Small intestine (tissue), 7 donors: ENCODE measurements around the gene NPDC1. TPM values are rescaled to one million over a fixed set of nuclear protein-coding genes. Genes with fewer than 3 reads are reported as not detected.

Experiments
- DNase-seq, 2 donors: peaks; one replicate each; pipeline versions ENCODE4 v3.0.0 to v3.0.0-alpha.2; 2013
- FAIRE-seq: peaks from 2 replicates; lab custom pipeline; 2012; peaks lifted over from hg19 to GRCh38; lab: Jason Lieb, UNC
- H3K27ac ChIP-seq, 3 donors: one replicate each; pipeline ENCODE4 v1.5.1; 2013; ENCODE audit warnings: low read length in 2 of 3, mild to moderate bottlenecking in 2 of 3, control low read depth in 1 of 3, inconsistent platforms in 1 of 3, low read depth in 1 of 3, moderate library complexity in 1 of 3
- H3K27me3 ChIP-seq, 3 donors: one replicate each; pipeline ENCODE4 v1.6.1; 2013; ENCODE audit warnings: low read length in 3 of 3, inconsistent platforms in 1 of 3; ENCODE audit not compliant: control insufficient read depth in 3 of 3, insufficient read depth in 3 of 3
- H3K36me3 ChIP-seq, 3 donors: one replicate each; pipeline ENCODE4 v1.6.1; 2013; ENCODE audit warnings: low read length in 3 of 3, inconsistent platforms in 1 of 3, low read depth in 1 of 3, mild to moderate bottlenecking in 1 of 3, moderate library complexity in 1 of 3; ENCODE audit not compliant: control insufficient read depth in 3 of 3, insufficient read depth in 2 of 3
- H3K4me1 ChIP-seq, 3 donors: one replicate each; pipeline ENCODE4 v1.6.1; 2013; ENCODE audit warnings: low read length in 2 of 3, inconsistent platforms in 1 of 3, low read depth in 1 of 3, mild to moderate bottlenecking in 1 of 3, moderate library complexity in 1 of 3; ENCODE audit not compliant: control insufficient read depth in 3 of 3, insufficient read depth in 2 of 3
- H3K4me3 ChIP-seq, 3 donors: one replicate each; pipeline ENCODE4 v1.5.1; 2013; ENCODE audit warnings: low read length in 3 of 3, control low read depth in 1 of 3, inconsistent platforms in 1 of 3, low read depth in 1 of 3, mild to moderate bottlenecking in 1 of 3, moderate library complexity in 1 of 3
- H3K9me3 ChIP-seq, 2 donors: one replicate each; pipeline ENCODE4 v1.6.1; 2013; ENCODE audit warnings: low read depth in 1 of 2, low read length in 1 of 2; ENCODE audit not compliant: control insufficient read depth in 2 of 2, insufficient read depth in 1 of 2
- whole genome bisulfite sequencing, 3 donors: extraction: QIAGEN DNeasy Blood & Tissue Kit; methylation state at CpG; one replicate each; pipeline ENCODE4 v1.1.7; 2013; 5-methylcytosine and 5-hydroxymethylcytosine counted together
- polyA plus RNA-seq, 4 donors: library from polyadenylated mRNA; stranded (reverse) in 3 of 4; unstranded in 1 of 4; fragments of 200-250 nt in 3 of 4; fragments of 120-200 nt in 1 of 4; gene quantifications; one replicate each; pipeline versions ENCODE4 v1.2.1 to v1.2.3, GENCODE V29; 2013
- donor health status: healthy with polysubstance abuse.
- donor health status: control.
- donor health status: control.
- donor health status: Bipolar disorder and iron deficiency.
- donor health status: healthy.

Gene NPDC1
- polyA plus RNA-seq, 4 donors, result 18.3 to 84.6 (median 33.7) TPM

- Histone ChIP-seq H3K27me3 (no peaks in the 10 kb centered on the region), H3K9me3 (peaks cover 0 to 4% of the 10 kb centered on the region in 2 donors), H3K36me3 (peaks cover 2 to 78% (median 7%) of the 10 kb centered on the region in 3 donors), H3K4me1 (no peaks in the 10 kb centered on the region), H3K27ac (no peak overlapping the region), H3K4me3 (no peak overlapping the region)
- FAIRE-seq, result no peak
- WGBS, 3 donors, result 94 to 96% (median 94%) methylated on average over 11 to 20 of the region's 20 CpGs
- DNase-seq, result no peak
Measured at GRCh38 chr9:137013571-137013940, 32.4 kb downstream of the NPDC1 start.

GRCh38 chr9:137012694-137013570 is 33.0 kb downstream of the NPDC1 start:
- DNase-seq, result no peak
- no peak for FAIRE-seq
- peaks cover 2 to 79% (median 7%) of the 10 kb centered on the region in 3 donors for H3K36me3 ChIP-seq

DNA sequence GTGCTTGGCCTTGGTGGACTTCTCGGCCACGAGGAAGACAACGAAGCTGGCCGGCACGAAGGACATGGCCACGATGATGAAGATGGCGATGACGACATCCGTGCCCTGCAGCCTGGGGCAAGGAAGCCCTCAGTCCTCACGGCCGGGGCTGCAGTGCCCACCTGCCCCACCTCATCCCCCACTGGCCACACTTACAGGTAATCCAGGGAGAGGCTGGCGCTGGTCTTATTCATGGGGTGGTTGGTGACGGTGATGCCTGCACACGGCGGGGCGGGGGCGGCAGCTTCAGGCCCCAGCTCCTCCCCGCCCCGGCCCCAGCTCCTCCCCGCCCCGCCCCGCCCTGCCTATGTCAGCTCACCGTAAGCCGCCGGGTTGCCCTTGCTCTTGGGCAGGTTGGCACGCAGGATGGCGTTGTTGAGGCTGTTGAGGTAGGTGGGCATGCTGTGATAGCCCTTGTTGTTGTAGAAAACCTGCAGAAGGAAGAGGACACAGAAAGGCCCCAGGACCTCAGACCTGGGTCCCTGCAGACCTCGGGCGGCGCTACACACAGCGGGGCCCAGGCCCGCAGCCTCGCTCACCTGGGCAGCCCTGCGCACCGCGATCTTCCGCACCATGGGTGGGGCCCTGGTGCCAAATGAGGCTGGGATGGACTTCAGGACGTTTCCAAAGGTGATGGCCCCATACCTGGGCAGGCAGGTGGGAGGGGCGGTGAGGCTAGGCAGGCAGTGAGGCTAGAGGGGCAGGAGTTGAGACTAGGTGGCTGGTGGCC is 33.9 kb downstream of the NPDC1 start:
- Histone ChIP-seq H3K36me3 (peaks cover 2 to 75% (median 4%) of the 10 kb centered on the region in 3 donors), H3K27me3 (no peaks in the 10 kb centered on the region), H3K27ac (no peak overlapping the region), H3K9me3 (peaks cover 0 to 4% of the 10 kb centered on the region in 2 donors), H3K4me1 (no peaks in the 10 kb centered on the region), H3K4me3 (no peak overlapping the region)
- FAIRE-seq, result no peak
- DNase-seq, result no peak
- 89 to 91% (median 91%) methylated on average over 26 to 39 of the region's 39 CpGs for WGBS, 3 donors

More at GRCh38 chr9:137012694-137013570, 33.0 kb downstream of the NPDC1 start:
- Histone ChIP-seq H3K9me3 (peaks cover 0 to 4% of the 10 kb centered on the region in 2 donors), H3K4me1 (no peaks in the 10 kb centered on the region), H3K27me3 (no peaks in the 10 kb centered on the region), H3K4me3 (no peak overlapping the region), H3K27ac (no peak overlapping the region)
- 90 to 96% (median 96%) methylated on average over 37 to 67 of the region's 67 CpGs for WGBS, 3 donors

GRCh38 chr9:137011156-137011555 is 34.8 kb downstream of the NPDC1 start:
- Histone ChIP-seq H3K27ac (no peak overlapping the region), H3K9me3 (peaks cover 0 to 10% of the 10 kb centered on the region in 2 donors), H3K4me3 (no peak overlapping the region), H3K4me1 (peaks cover 0 to 2% (median 0%) of the 10 kb centered on the region in 3 donors), H3K27me3 (no peaks in the 10 kb centered on the region), H3K36me3 (peaks cover 2 to 65% (median 4%) of the 10 kb centered on the region in 3 donors)
- 92 to 95% (median 94%) methylated on average over 21 to 24 of the region's 24 CpGs for WGBS, 3 donors
- no peak for FAIRE-seq
- no peak for DNase-seq

DNA sequence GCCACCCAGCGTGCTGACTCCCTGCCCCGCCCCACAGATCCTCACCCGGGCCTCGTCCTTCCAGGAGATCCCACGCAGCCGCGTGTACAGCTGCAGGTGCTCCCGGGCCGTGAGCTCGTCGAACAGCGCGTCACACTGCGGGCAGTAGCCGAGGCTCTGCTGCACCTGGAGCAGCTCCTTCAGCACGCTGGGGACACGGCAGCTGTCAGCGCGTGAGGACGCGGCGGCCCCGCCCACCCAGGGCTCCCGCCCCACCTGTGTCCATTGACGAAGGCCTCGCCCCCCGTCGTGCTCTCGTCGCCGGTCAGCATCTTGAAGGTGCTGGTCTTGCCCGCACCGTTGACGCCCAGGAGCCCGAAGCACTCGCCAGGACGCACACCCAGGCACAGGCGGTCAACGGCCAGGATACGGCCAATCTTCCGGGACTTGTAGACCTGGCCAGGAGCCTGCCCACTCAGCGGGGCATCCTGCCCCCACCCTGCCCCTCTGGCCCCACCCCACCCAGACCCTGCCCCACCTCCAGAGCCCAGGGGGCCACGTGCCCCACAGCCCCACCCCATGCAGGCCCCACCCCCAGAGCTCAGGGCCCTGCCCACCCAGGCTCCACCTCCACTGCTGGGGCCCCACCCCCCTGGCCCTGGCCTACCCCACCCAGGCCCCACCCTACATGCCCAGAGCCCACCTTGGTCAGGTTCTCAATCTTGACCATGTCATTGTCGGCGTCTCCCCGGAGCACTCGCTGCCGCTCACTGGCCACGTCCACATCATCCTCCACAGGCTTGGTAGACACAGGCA is 35.8 kb downstream of the NPDC1 start:
- 92 to 96% (median 95%) methylated on average over 42 to 49 of the region's 49 CpGs for WGBS, 3 donors
- DNase-seq (no peak), FAIRE-seq (no peak)
- Histone ChIP-seq H3K27me3 (no peaks in the 10 kb centered on the region), H3K4me3 (no peak overlapping the region), H3K9me3 (peaks cover 0 to 16% of the 10 kb centered on the region in 2 donors), H3K36me3 (peaks cover 2 to 59% (median 4%) of the 10 kb centered on the region in 3 donors), H3K27ac (no peak overlapping the region), H3K4me1 (peaks cover 0 to 6% (median 0%) of the 10 kb centered on the region in 3 donors)

GRCh38 chr9:137009217-137009616 is 36.8 kb downstream of the NPDC1 start:
- FAIRE-seq (no peak), DNase-seq (no peak)
- peaks cover 0 to 6% (median 0%) of the 10 kb centered on the region in 3 donors for H3K4me1 ChIP-seq
- H3K27ac ChIP-seq, result no peak overlapping the region
- no peaks in the 10 kb centered on the region for H3K27me3 ChIP-seq
- peaks cover 0 to 22% of the 10 kb centered on the region in 2 donors for H3K9me3 ChIP-seq
- H3K4me3 ChIP-seq, result no peak overlapping the region
- 91 to 97% (median 94%) methylated on average over 13 to 18 of the region's 18 CpGs for WGBS, 3 donors
- peaks cover 0 to 50% (median 4%) of the 10 kb centered on the region in 3 donors for H3K36me3 ChIP-seq

- Histone ChIP-seq H3K27ac (no peak overlapping the region), H3K27me3 (no peaks in the 10 kb centered on the region), H3K4me1 (peaks cover 0 to 6% (median 0%) of the 10 kb centered on the region in 3 donors), H3K36me3 (peaks cover 0 to 41% (median 4%) of the 10 kb centered on the region in 3 donors), H3K9me3 (peaks cover 0 to 22% of the 10 kb centered on the region in 2 donors), H3K4me3 (no peak overlapping the region)
- DNase-seq, result no peak
- WGBS, 3 donors, result 77 to 88% (median 82%) methylated on average over 21 to 22 of the region's 22 CpGs
- no peak for FAIRE-seq
Measured at GRCh38 chr9:137008312-137008711, 37.7 kb downstream of the NPDC1 start.
